IPS-18c (cell line): ENCODE data around the gene TPSG1.
"Not testable (repeated sequence)": the region's sequence is repeated elsewhere in the genome, so short reads cannot be mapped to it uniquely, and the experiment has no call there.

ENCODE experiments used
- H3K4me3 ChIP-seq: 2 replicates; pipeline ENCODE4 v1.7.0; 2013; ENCODE audit warnings: low read depth, mild to moderate bottlenecking, low read length, moderate library complexity; ENCODE audit not compliant: insufficient read depth
- H3K9me3 ChIP-seq: one replicate; pipeline ENCODE4 v1.6.1; 2013; ENCODE audit warnings: mild to moderate bottlenecking, low read length, moderate library complexity; ENCODE audit not compliant: control insufficient read depth, insufficient read depth

TPSG1 gene

DNA sequence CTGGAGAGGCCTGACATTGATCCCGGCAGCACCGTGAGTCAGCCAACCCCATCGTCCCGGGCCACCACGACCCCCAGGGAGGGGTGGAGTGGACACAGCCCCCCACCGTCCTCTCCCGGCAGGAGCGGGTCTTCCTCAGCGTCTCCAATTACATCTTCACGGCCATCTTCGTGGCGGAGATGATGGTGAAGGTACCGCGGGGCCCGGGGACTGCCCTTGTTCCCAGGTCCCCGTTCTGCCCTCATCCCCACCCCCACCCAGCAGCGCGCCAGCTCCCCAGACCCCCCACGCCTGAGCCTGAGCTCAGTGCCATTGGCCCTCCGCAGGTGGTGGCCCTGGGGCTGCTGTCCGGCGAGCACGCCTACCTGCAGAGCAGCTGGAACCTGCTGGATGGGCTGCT lies 14.6 kb downstream of the TPSG1 start:
- H3K9me3 ChIP-seq: no peaks in the 10 kb centered on the region
- H3K4me3 ChIP-seq: no peak overlapping the region

DNA sequence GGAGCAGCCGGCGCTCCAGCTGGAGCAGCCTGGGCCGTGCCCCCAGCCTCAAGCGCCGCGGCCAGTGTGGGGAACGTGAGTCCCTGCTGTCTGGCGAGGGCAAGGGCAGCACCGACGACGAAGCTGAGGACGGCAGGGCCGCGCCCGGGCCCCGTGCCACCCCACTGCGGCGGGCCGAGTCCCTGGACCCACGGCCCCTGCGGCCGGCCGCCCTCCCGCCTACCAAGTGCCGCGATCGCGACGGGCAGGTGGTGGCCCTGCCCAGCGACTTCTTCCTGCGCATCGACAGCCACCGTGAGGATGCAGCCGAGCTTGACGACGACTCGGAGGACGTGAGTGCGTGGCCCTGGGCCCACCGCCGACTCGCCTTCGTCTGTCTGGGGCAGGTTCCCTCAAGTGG lies 16.0 kb downstream of the TPSG1 start:
- Histone ChIP-seq H3K4me3 (no peak overlapping the region), H3K9me3 (no peaks in the 10 kb centered on the region)

DNA sequence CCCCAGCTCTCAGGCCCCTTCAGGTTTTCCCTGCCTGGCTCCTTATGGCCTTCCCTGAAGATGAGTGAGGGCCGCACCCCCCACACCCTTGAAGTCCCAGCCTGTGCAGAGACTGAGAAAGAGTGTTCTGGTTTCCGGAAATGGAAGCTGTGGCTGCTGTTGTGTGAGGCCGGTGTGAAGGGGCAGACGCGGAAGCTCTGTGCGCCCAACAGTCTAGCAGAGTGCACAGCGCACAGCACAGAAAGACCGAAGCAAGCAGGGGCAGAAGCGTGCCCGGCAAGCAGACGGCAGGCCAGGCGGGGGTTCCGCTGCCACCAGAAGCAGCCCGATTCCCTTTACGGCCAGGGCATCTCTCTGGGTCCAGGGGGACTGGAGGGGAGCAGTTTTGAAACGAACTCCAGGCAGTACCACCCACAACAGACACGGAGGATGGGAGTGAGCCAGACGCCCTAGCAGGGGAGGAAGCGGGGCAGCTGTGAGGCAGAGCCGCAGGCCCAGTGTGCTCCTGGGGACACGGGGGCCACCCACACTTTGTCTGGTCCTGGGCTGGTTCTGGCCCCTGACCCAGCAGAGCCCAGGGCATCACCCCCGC lies 16.7 kb downstream of the TPSG1 start:
- no peak overlapping the region for H3K4me3 ChIP-seq
- no peaks in the 10 kb centered on the region for H3K9me3 ChIP-seq

DNA sequence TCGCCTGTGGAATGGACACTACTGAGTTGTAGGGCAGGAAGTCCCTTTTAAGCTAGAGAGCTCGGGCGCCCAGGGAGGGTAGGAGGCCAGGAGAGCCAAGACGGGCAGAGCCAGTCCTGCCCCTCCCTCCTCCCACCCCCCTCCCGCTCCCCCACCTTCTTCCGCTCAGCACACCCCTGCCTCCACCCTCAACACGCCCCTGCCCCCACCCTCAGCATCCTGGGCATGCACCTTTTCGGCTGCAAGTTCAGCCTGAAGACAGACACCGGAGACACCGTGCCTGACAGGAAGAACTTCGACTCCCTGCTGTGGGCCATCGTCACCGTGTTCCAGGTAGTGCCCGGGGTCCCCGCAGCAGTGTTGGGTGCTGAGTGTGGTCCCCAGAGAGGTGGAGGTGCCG lies 18.3 kb downstream of the TPSG1 start:
- H3K4me3 ChIP-seq: no peak overlapping the region
- H3K9me3 ChIP-seq: no peaks in the 10 kb centered on the region

- Histone ChIP-seq H3K9me3 (no peaks in the 10 kb centered on the region), H3K4me3 (no peak overlapping the region)
These were observed 18.7 kb downstream of the TPSG1 start for GRCh38 chr16:1206326-1206725.

DNA sequence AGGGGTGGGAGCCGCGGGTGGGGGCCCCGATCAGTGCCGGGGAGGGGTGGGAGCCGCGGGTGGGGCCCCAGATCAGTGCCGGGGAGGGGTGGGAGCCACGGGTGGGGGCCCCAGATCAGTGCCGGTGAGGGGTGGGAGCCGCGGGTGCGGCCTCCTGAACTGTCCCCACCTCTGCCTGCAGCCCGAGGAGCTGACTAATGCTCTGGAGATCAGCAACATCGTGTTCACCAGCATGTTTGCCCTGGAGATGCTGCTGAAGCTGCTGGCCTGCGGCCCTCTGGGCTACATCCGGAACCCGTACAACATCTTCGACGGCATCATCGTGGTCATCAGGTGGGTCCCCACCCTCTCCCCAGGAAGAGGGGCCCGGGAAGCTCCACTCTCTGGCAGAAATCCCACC lies 20.1 kb downstream of the TPSG1 start:
- no peaks in the 10 kb centered on the region for H3K9me3 ChIP-seq
- no peak overlapping the region for H3K4me3 ChIP-seq

GRCh38 chr16:1202274-1202673 lies 22.8 kb downstream of the TPSG1 start:
- Histone ChIP-seq H3K9me3 (no peaks in the 10 kb centered on the region), H3K4me3 (no peak overlapping the region)

DNA sequence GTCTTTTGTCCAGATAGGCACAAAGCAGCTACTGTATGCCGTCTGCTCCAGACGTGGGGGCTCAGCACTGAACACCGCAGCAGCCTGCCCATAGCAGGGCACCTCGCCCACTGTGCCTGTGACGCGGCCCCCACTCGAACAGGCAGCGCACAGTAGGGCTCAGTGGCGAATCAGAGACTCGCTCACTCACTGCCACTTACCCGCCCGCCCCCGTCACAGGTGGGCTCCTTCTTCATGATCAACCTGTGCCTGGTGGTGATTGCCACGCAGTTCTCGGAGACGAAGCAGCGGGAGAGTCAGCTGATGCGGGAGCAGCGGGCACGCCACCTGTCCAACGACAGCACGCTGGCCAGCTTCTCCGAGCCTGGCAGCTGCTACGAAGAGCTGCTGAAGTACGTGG lies 23.6 kb downstream of the TPSG1 start:
- no peak overlapping the region for H3K4me3 ChIP-seq

DNA sequence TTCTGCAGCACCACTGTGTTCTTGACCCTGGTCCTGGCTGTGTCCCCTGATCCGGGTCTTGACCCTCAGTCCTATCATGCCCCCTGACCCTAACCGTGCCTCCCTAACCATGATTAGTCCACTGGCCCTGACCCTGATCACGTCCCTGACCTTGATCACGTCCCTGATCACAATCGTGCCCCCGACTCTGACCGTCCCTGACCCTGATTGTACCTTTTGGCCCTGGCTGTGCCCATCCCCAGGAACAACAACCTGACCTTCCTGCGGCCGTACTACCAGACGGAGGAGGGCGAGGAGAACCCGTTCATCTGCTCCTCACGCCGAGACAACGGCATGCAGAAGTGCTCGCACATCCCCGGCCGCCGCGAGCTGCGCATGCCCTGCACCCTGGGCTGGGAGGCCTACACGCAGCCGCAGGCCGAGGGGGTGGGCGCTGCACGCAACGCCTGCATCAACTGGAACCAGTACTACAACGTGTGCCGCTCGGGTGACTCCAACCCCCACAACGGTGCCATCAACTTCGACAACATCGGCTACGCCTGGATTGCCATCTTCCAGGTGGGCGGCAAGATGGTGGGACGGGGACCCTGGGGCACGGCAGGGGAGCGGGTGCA lies 24.9 kb downstream of the TPSG1 start:
- Histone ChIP-seq H3K4me3 (no peak overlapping the region), H3K9me3 (no peaks in the 10 kb centered on the region)

More for the DNA sequence above, 23.6 kb downstream of the TPSG1 start:
- no peaks in the 10 kb centered on the region for H3K9me3 ChIP-seq

GRCh38 chr16:1199347-1200013 lies 25.6 kb downstream of the TPSG1 start:
- H3K4me3 ChIP-seq: no peak overlapping the region
- H3K9me3 ChIP-seq: no peaks in the 10 kb centered on the region

- not testable (repeated sequence) for H3K4me3 ChIP-seq, H3K9me3 ChIP-seq
These were observed 26.3 kb downstream of the TPSG1 start for GRCh38 chr16:1198671-1199346.

DNA sequence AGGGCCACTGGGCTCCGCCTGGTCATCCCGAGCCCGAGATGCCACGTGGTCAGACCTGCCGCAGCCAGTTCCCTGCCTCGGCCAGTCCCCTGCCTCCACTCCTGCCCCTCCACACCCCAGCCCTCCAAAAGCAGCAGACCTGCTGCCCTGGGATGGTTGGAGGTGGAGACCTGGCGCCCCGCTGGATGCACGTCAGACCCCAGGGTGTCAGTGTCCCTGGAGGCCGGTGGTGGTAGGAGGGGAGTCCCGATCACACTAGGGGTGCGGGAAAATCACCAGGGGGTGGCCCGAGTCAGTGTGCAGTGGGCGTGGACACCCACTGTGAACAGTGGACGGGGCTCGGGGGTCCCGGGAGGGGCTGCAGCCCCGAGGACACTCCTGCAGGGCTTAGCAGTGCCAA lies 26.9 kb downstream of the TPSG1 start:
- no peaks in the 10 kb centered on the region for H3K9me3 ChIP-seq
- no peak overlapping the region; the same call in 1 of the 2 replicates for H3K4me3 ChIP-seq

- no peak overlapping the region for H3K4me3 ChIP-seq
- no peaks in the 10 kb centered on the region for H3K9me3 ChIP-seq
These were observed 27.7 kb downstream of the TPSG1 start for GRCh38 chr16:1197237-1197866.

DNA sequence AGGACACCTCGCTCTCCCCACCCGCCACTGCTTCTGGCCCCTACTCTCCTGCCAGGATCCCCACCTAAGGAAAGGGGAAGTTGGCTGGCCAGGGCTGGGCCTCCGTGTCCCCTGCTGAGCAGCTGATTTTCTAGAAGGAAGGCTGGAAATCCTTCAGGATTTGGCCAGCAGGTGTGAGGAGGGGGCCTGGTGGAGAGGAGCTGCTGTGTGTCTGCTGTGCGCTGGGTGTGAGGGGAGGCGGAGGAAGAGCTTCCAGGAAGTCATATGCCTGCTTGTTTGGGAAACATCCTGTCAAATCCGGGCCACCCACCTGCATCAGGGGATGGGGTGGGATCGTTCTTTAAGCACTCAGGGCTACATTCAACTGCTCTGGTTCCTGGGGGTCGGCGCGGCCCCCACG lies 28.6 kb downstream of the TPSG1 start:
- Histone ChIP-seq H3K9me3 (no peaks in the 10 kb centered on the region), H3K4me3 (no peak overlapping the region)

- no peak overlapping the region for H3K4me3 ChIP-seq
- no peaks in the 10 kb centered on the region for H3K9me3 ChIP-seq
These were observed 29.7 kb downstream of the TPSG1 start for GRCh38 chr16:1195393-1195666.

GRCh38 chr16:1194665-1195392 lies 30.2 kb downstream of the TPSG1 start:
- Histone ChIP-seq H3K4me3 (no peak overlapping the region), H3K9me3 (no peaks in the 10 kb centered on the region)

- no peaks in the 10 kb centered on the region for H3K9me3 ChIP-seq
- H3K4me3 ChIP-seq: no peak overlapping the region
These were observed 31.1 kb downstream of the TPSG1 start for GRCh38 chr16:1193825-1194581.
